ENCODE measurements around the gene NAALADL2. TPM values are rescaled to one million over a fixed set of nuclear protein-coding genes. Genes with fewer than 3 reads are reported as not detected.

The NAALADL2 gene
- total and polyA plus RNA-seq, 8 donors: 0.76 to 15.4 (median 7.9) TPM

- no peak for TF ChIP-seq CTCF (IDR thresholded peaks at IDR 0.05)
- Histone ChIP-seq H3K4me1 (no peaks in the 10 kb centered on the region), H3K4me3 (no peak overlapping the region), H3K36me3 (no peaks in the 10 kb centered on the region), H3K27ac (no peak overlapping the region), H3K27me3 (no peaks in the 10 kb centered on the region), H3K9me3 (no peaks in the 10 kb centered on the region)
- FAIRE-seq (no peak), ATAC-seq (no peak), DNase-seq (no peak)
- intact Hi-C loops (cut with DNase I): no loop called here
- 77 to 85% methylated on average over 4 of the region's 4 CpGs for WGBS, 2 donors
Observed at GRCh38 chr3:175411405-175411804, 552.3 kb downstream of the NAALADL2 start.

DNA sequence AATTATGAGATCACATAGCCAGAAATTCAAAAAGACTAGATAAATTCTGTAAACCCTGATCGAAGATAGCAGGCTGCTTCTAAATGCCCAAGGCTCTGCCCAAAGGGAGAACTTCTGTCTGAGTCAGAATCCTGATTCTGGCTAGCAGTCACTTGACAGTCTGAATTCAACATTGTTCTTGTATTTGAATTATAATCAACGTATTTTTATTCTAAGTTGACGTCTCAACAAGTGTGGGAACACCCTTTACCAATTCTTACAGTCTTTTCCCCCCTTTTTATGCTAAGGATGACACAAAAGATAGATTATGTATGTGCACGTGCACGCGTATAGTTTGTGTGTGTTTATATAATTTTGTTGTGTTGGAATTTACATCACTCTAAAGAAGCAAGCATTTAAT lies 552.8 kb downstream of the NAALADL2 start:
- no peaks in the 10 kb centered on the region for H3K4me1 ChIP-seq
- no peak overlapping the region for H3K27ac ChIP-seq
- no peak for ATAC-seq
- FAIRE-seq: no peak
- H3K9me3 ChIP-seq: no peaks in the 10 kb centered on the region
- no peak for DNase-seq
- H3K4me3 ChIP-seq: no peak overlapping the region
- TF ChIP-seq CTCF (IDR thresholded peaks at IDR 0.05): no peak
- no peaks in the 10 kb centered on the region for H3K36me3 ChIP-seq
- 76 to 83% methylated on average over 6 of the region's 6 CpGs for WGBS, 2 donors
- no peaks in the 10 kb centered on the region for H3K27me3 ChIP-seq
- intact Hi-C loops (cut with DNase I): no loop called here

DNA sequence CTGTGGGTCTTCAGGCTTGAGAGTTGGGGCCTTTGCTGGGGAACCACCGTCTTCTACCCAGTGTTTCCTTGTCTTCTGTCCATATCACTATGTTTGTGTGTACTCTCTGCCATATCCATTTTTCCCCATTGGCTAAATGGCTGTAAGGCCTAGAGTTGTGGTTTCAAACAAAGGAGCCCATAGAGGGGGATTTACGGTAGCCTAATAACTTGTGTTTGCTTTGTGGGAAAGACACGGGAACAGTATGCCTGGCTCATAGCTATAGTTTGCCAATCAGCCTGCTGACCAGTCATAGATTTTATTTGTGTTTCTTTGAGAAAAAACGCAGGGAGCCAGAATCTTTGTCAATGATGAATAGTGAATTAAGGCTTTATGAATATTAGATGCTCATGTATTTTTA lies 554.8 kb downstream of the NAALADL2 start:
- intact Hi-C loops (cut with DNase I): no loop called here
- no peaks in the 10 kb centered on the region for H3K4me1 ChIP-seq
- H3K27me3 ChIP-seq: no peaks in the 10 kb centered on the region
- H3K36me3 ChIP-seq: no peaks in the 10 kb centered on the region
- 77 to 83% methylated on average over 4 of the region's 4 CpGs for WGBS, 2 donors
- no peaks in the 10 kb centered on the region for H3K9me3 ChIP-seq
- DNase-seq (no peak), ATAC-seq (no peak), FAIRE-seq (no peak)
- no peak overlapping the region for H3K27ac ChIP-seq
- no peak for TF ChIP-seq CTCF (IDR thresholded peaks at IDR 0.05)
- H3K4me3 ChIP-seq: no peak overlapping the region

- FAIRE-seq: no peak
- ATAC-seq: no peak
- Histone ChIP-seq H3K27me3 (no peaks in the 10 kb centered on the region), H3K27ac (no peak overlapping the region), H3K36me3 (no peaks in the 10 kb centered on the region), H3K9me3 (no peaks in the 10 kb centered on the region), H3K4me1 (no peaks in the 10 kb centered on the region), H3K4me3 (no peak overlapping the region)
- no peak for TF ChIP-seq CTCF (IDR thresholded peaks at IDR 0.05)
- intact Hi-C loops (cut with DNase I): no loop called here
- no peak for DNase-seq
- 81 to 93% methylated on average over 2 of the region's 2 CpGs for WGBS, 2 donors
Observed at GRCh38 chr3:175416600-175416999, 557.5 kb downstream of the NAALADL2 start.

GRCh38 chr3:175417426-175417825 lies 558.3 kb downstream of the NAALADL2 start:
- no peaks in the 10 kb centered on the region for H3K36me3 ChIP-seq
- DNase-seq (no peak), FAIRE-seq (no peak), ATAC-seq (no peak)
- H3K4me3 ChIP-seq: no peak overlapping the region
- no peak for TF ChIP-seq CTCF (IDR thresholded peaks at IDR 0.05)
- intact Hi-C loops (cut with DNase I): no loop called here
- H3K27me3 ChIP-seq: no peaks in the 10 kb centered on the region
- no peaks in the 10 kb centered on the region for H3K9me3 ChIP-seq
- H3K4me1 ChIP-seq: no peaks in the 10 kb centered on the region
- no peak overlapping the region for H3K27ac ChIP-seq
- 76 to 92% methylated on average over 1 of the region's 1 CpG for WGBS, 2 donors
